Measurements from ENCODE around the gene MAP3K7.
"Not testable (repeated sequence)": the region's sequence is repeated elsewhere in the genome, so short reads cannot be mapped to it uniquely, and the experiment has no call there.

MAP3K7 gene

GRCh38 chr6:90575267-90575666, 11.6 kb downstream of the MAP3K7 start:
- no peak for DNase-seq

- no peak for DNase-seq
Measured at GRCh38 chr6:90574610-90575009, 12.3 kb downstream of the MAP3K7 start.

GRCh38 chr6:90573624-90574023, 13.2 kb downstream of the MAP3K7 start:
- no peak for DNase-seq

- DNase-seq: no peak
Measured at GRCh38 chr6:90572856-90573255, 14.0 kb downstream of the MAP3K7 start.

- DNase-seq: no peak
Measured at GRCh38 chr6:90569223-90569622, 17.6 kb downstream of the MAP3K7 start.

GRCh38 chr6:90567682-90568081, 19.2 kb downstream of the MAP3K7 start:
- not testable (repeated sequence) for DNase-seq

- not testable (repeated sequence) for DNase-seq
Measured at GRCh38 chr6:90562341-90562740, 24.5 kb downstream of the MAP3K7 start.

GRCh38 chr6:90559931-90560330, 26.9 kb downstream of the MAP3K7 start:
- DNase-seq: no peak

GRCh38 chr6:90557006-90557405, 29.9 kb downstream of the MAP3K7 start:
- no peak for DNase-seq

GRCh38 chr6:90547991-90548390, 38.9 kb downstream of the MAP3K7 start:
- DNase-seq: no peak

- DNase-seq: no peak
Measured at GRCh38 chr6:90547079-90547478, 39.8 kb downstream of the MAP3K7 start.

GRCh38 chr6:90545448-90545847, 41.4 kb downstream of the MAP3K7 start:
- DNase-seq: no peak

- no peak for DNase-seq
Measured at GRCh38 chr6:90544741-90545140, 42.1 kb downstream of the MAP3K7 start.

- DNase-seq: no peak
Measured at GRCh38 chr6:90544081-90544480, 42.8 kb downstream of the MAP3K7 start.

- DNase-seq: no peak
Measured at GRCh38 chr6:90541221-90541620, 45.7 kb downstream of the MAP3K7 start.

- DNase-seq: no peak
Measured at GRCh38 chr6:90538278-90539046, 48.4 kb downstream of the MAP3K7 start.

GRCh38 chr6:90537723-90538258, 49.1 kb downstream of the MAP3K7 start:
- no peak for DNase-seq

- DNase-seq: no peak
Measured at GRCh38 chr6:90537027-90537426, 49.8 kb downstream of the MAP3K7 start.

- no peak for DNase-seq
Measured at GRCh38 chr6:90536520-90536919, 50.4 kb downstream of the MAP3K7 start.

- DNase-seq: no peak
Measured at GRCh38 chr6:90534337-90535025, 52.4 kb downstream of the MAP3K7 start.

- no peak for DNase-seq
Measured at GRCh38 chr6:90533615-90534336, 53.1 kb downstream of the MAP3K7 start.

- no peak for DNase-seq
Measured at GRCh38 chr6:90530882-90531281, 56.0 kb downstream of the MAP3K7 start.

GRCh38 chr6:90525421-90525820, 61.5 kb downstream of the MAP3K7 start:
- no peak for DNase-seq

All from NCI-H187 treated with DMSO at 0.1 percent for 48 hours (cell line).